Medulla oblongata (tissue), 1 donor: ENCODE data around the gene FOXP2.
"Not testable (repeated sequence)": the region's sequence is repeated elsewhere in the genome, so short reads cannot be mapped to it uniquely, and the experiment has no call there.

ENCODE experiments used
- DNase-seq: peaks from one replicate; pipeline ENCODE4 v3.0.0-alpha.2; 2015; ENCODE audit errors: extremely low spot score

Gene FOXP2

GRCh38 chr7:114588506-114588905 lies 173.9 kb downstream of the FOXP2 start:
- no peak for DNase-seq

GRCh38 chr7:114589436-114589835 lies 174.8 kb downstream of the FOXP2 start:
- DNase-seq: no peak

- no peak for DNase-seq
Observed at GRCh38 chr7:114590298-114590697, 175.7 kb downstream of the FOXP2 start.

- no peak for DNase-seq
Observed at GRCh38 chr7:114598946-114599345, 184.3 kb downstream of the FOXP2 start.

- no peak for DNase-seq
Observed at GRCh38 chr7:114606100-114606499, 191.5 kb downstream of the FOXP2 start.

GRCh38 chr7:114608822-114609221 lies 194.2 kb downstream of the FOXP2 start:
- not testable (repeated sequence) for DNase-seq

- DNase-seq: no peak
Observed at GRCh38 chr7:114620208-114620607, 205.6 kb downstream of the FOXP2 start.

- DNase-seq: peak; percentile 15
Observed at GRCh38 chr7:114622221-114622620, 207.6 kb downstream of the FOXP2 start.

- DNase-seq: no peak
Observed at GRCh38 chr7:114623146-114623545, 208.5 kb downstream of the FOXP2 start.

- no peak for DNase-seq
Observed at GRCh38 chr7:114627231-114627630, 212.6 kb downstream of the FOXP2 start.

GRCh38 chr7:114628362-114628761 lies 213.7 kb downstream of the FOXP2 start:
- no peak for DNase-seq

- no peak for DNase-seq
Observed at GRCh38 chr7:114629762-114630161, 215.1 kb downstream of the FOXP2 start.

GRCh38 chr7:114630201-114630990 lies 215.8 kb downstream of the FOXP2 start:
- DNase-seq: peak; percentile 65

GRCh38 chr7:114631249-114631822 lies 216.7 kb downstream of the FOXP2 start:
- DNase-seq: no peak

GRCh38 chr7:114639451-114639850 lies 224.8 kb downstream of the FOXP2 start:
- DNase-seq: no peak

GRCh38 chr7:114644455-114644854 lies 229.8 kb downstream of the FOXP2 start:
- DNase-seq: no peak

- no peak for DNase-seq
Observed at GRCh38 chr7:114645451-114645850, 230.8 kb downstream of the FOXP2 start.

GRCh38 chr7:114647518-114647917 lies 232.9 kb downstream of the FOXP2 start:
- DNase-seq: no peak

GRCh38 chr7:114648117-114648516 lies 233.5 kb downstream of the FOXP2 start:
- no peak for DNase-seq

GRCh38 chr7:114648680-114649079 lies 234.1 kb downstream of the FOXP2 start:
- no peak for DNase-seq

- no peak for DNase-seq
Observed at GRCh38 chr7:114649689-114650088, 235.1 kb downstream of the FOXP2 start.

- DNase-seq: no peak
Observed at GRCh38 chr7:114650491-114650890, 235.9 kb downstream of the FOXP2 start.

- no peak for DNase-seq
Observed at GRCh38 chr7:114652041-114652440, 237.4 kb downstream of the FOXP2 start.
